ENCODE data around the gene IPO13.

Gene IPO13

GRCh38 chr1:44012941-44013609 is 66.3 kb downstream of the IPO13 start:
- no peak overlapping the region for H4K8ac ChIP-seq (ENCODE audit: low read depth, low read length)
- H2BK5ac ChIP-seq (ENCODE audit: low read length), result no peak overlapping the region
- H2BK120ac ChIP-seq (ENCODE audit: low read depth, low read length), result no peak overlapping the region
- no peak overlapping the region for H3K4ac ChIP-seq (ENCODE audit: low read depth, low read length)
- H3K23ac ChIP-seq (ENCODE audit: low read length), result no peak overlapping the region
- no peaks in the 10 kb centered on the region for H3K4me1 ChIP-seq (ENCODE audit: control insufficient read depth, low read depth, low read length)
- H3K27ac ChIP-seq (ENCODE audit: low read depth, low read length), result no peak overlapping the region
- H3K4me2 ChIP-seq (ENCODE audit: low read length), result no peak overlapping the region
- H2AK5ac ChIP-seq (ENCODE audit: low read length), result no peak overlapping the region
- no peak overlapping the region for H4K5ac ChIP-seq (ENCODE audit: low read length)
- no CpG with 5 or more reads among the region's 13 CpGs for WGBS (ENCODE audit: extremely low coverage, insufficient coverage, low lambda C conversion rate)
- no peaks in the 10 kb centered on the region for H3K79me2 ChIP-seq (ENCODE audit: control insufficient read depth, insufficient read depth, low read length)
- no peaks in the 10 kb centered on the region for H3K79me1 ChIP-seq (ENCODE audit: low read length)
- no peak overlapping the region for H3K9ac ChIP-seq (ENCODE audit: low read length)
- DNase-seq, result no peak
- H3K36me3 ChIP-seq (ENCODE audit: control insufficient read depth, insufficient read depth, low read length), result peaks cover 3% of the 10 kb centered on the region
- no peaks in the 10 kb centered on the region for H3K27me3 ChIP-seq (ENCODE audit: insufficient read depth, low read length, poor library complexity)
- H3K18ac ChIP-seq (ENCODE audit: low read length), result no peak overlapping the region
- no peak overlapping the region for H3K4me3 ChIP-seq (ENCODE audit: low read length)
- H2BK15ac ChIP-seq (replicated peaks; ENCODE audit: low read depth), result no peak overlapping the region
- H3K56ac ChIP-seq (ENCODE audit: low read length), result no peak overlapping the region

GRCh38 chr1:44013949-44014348 is 67.2 kb downstream of the IPO13 start:
- no CpG with 5 or more reads among the region's 5 CpGs for WGBS (ENCODE audit: extremely low coverage, insufficient coverage, low lambda C conversion rate)
- H4K8ac ChIP-seq (ENCODE audit: low read depth, low read length), result no peak overlapping the region
- no peaks in the 10 kb centered on the region for H3K79me2 ChIP-seq (ENCODE audit: control insufficient read depth, insufficient read depth, low read length)
- H2BK15ac ChIP-seq (replicated peaks; ENCODE audit: low read depth), result no peak overlapping the region
- no peak overlapping the region for H3K18ac ChIP-seq (ENCODE audit: low read length)
- no peak overlapping the region for H3K56ac ChIP-seq (ENCODE audit: low read length)
- no peak overlapping the region for H3K4ac ChIP-seq (ENCODE audit: low read depth, low read length)
- H2BK5ac ChIP-seq (ENCODE audit: low read length), result no peak overlapping the region
- no peak overlapping the region for H3K23ac ChIP-seq (ENCODE audit: low read length)
- DNase-seq, result no peak
- no peaks in the 10 kb centered on the region for H3K79me1 ChIP-seq (ENCODE audit: low read length)
- H3K27me3 ChIP-seq (ENCODE audit: insufficient read depth, low read length, poor library complexity), result no peaks in the 10 kb centered on the region
- H4K5ac ChIP-seq (ENCODE audit: low read length), result no peak overlapping the region
- H2AK5ac ChIP-seq (ENCODE audit: low read length), result no peak overlapping the region
- no peaks in the 10 kb centered on the region for H3K4me1 ChIP-seq (ENCODE audit: control insufficient read depth, low read depth, low read length)
- H3K4me2 ChIP-seq (ENCODE audit: low read length), result no peak overlapping the region
- no peak overlapping the region for H2BK120ac ChIP-seq (ENCODE audit: low read depth, low read length)
- no peaks in the 10 kb centered on the region for H3K36me3 ChIP-seq (ENCODE audit: control insufficient read depth, insufficient read depth, low read length)
- H3K4me3 ChIP-seq (ENCODE audit: low read length), result no peak overlapping the region
- H3K9ac ChIP-seq (ENCODE audit: low read length), result no peak overlapping the region
- no peak overlapping the region for H3K27ac ChIP-seq (ENCODE audit: low read depth, low read length)

- Histone ChIP-seq H2BK15ac (replicated peaks; ENCODE audit: low read depth) (no peak overlapping the region), H3K4me3 (ENCODE audit: low read length) (no peak overlapping the region), H3K79me2 (ENCODE audit: control insufficient read depth, insufficient read depth, low read length) (no peaks in the 10 kb centered on the region), H2AK5ac (ENCODE audit: low read length) (no peak overlapping the region), H3K9ac (ENCODE audit: low read length) (no peak overlapping the region), H3K18ac (ENCODE audit: low read length) (no peak overlapping the region), H3K4me2 (ENCODE audit: low read length) (no peak overlapping the region), H3K27me3 (ENCODE audit: insufficient read depth, low read length, poor library complexity) (no peaks in the 10 kb centered on the region), H4K8ac (ENCODE audit: low read depth, low read length) (no peak overlapping the region), H3K36me3 (ENCODE audit: control insufficient read depth, insufficient read depth, low read length) (no peaks in the 10 kb centered on the region), H4K5ac (ENCODE audit: low read length) (no peak overlapping the region), H3K56ac (ENCODE audit: low read length) (no peak overlapping the region), H3K4me1 (ENCODE audit: control insufficient read depth, low read depth, low read length) (no peaks in the 10 kb centered on the region), H3K4ac (ENCODE audit: low read depth, low read length) (no peak overlapping the region), H3K79me1 (ENCODE audit: low read length) (no peaks in the 10 kb centered on the region), H2BK5ac (ENCODE audit: low read length) (no peak overlapping the region), H2BK120ac (ENCODE audit: low read depth, low read length) (no peak overlapping the region), H3K23ac (ENCODE audit: low read length) (no peak overlapping the region), H3K27ac (ENCODE audit: low read depth, low read length) (no peak overlapping the region)
- no peak for DNase-seq
- no CpG with 5 or more reads among the region's 8 CpGs for whole genome bisulfite sequencing (ENCODE audit: extremely low coverage, insufficient coverage, low lambda C conversion rate)
Observed at GRCh38 chr1:44014365-44015104, 67.8 kb downstream of the IPO13 start.

- H3K4ac ChIP-seq (ENCODE audit: low read depth, low read length), result no peak overlapping the region
- H3K4me3 ChIP-seq (ENCODE audit: low read length), result no peak overlapping the region
- no peak for DNase-seq
- H3K18ac ChIP-seq (ENCODE audit: low read length), result no peak overlapping the region
- no peaks in the 10 kb centered on the region for H3K27me3 ChIP-seq (ENCODE audit: insufficient read depth, low read length, poor library complexity)
- no peak overlapping the region for H3K23ac ChIP-seq (ENCODE audit: low read length)
- no peaks in the 10 kb centered on the region for H3K79me1 ChIP-seq (ENCODE audit: low read length)
- H3K79me2 ChIP-seq (ENCODE audit: control insufficient read depth, insufficient read depth, low read length), result no peaks in the 10 kb centered on the region
- H3K4me1 ChIP-seq (ENCODE audit: control insufficient read depth, low read depth, low read length), result no peaks in the 10 kb centered on the region
- no peak overlapping the region for H2BK120ac ChIP-seq (ENCODE audit: low read depth, low read length)
- no peak overlapping the region for H3K9ac ChIP-seq (ENCODE audit: low read length)
- H3K27ac ChIP-seq (ENCODE audit: low read depth, low read length), result no peak overlapping the region
- H3K36me3 ChIP-seq (ENCODE audit: control insufficient read depth, insufficient read depth, low read length), result no peaks in the 10 kb centered on the region
- no peak overlapping the region for H2BK5ac ChIP-seq (ENCODE audit: low read length)
- H4K5ac ChIP-seq (ENCODE audit: low read length), result no peak overlapping the region
- no peak overlapping the region for H3K4me2 ChIP-seq (ENCODE audit: low read length)
- no peak overlapping the region for H2AK5ac ChIP-seq (ENCODE audit: low read length)
- no peak overlapping the region for H2BK15ac ChIP-seq (replicated peaks; ENCODE audit: low read depth)
- WGBS (ENCODE audit: extremely low coverage, insufficient coverage, low lambda C conversion rate), result no CpG with 5 or more reads among the region's 3 CpGs
- H4K8ac ChIP-seq (ENCODE audit: low read depth, low read length), result no peak overlapping the region
- H3K56ac ChIP-seq (ENCODE audit: low read length), result no peak overlapping the region
Observed at GRCh38 chr1:44015206-44015605, 68.5 kb downstream of the IPO13 start.

GRCh38 chr1:44016041-44016889 is 69.5 kb downstream of the IPO13 start:
- no peak overlapping the region for H4K8ac ChIP-seq (ENCODE audit: low read depth, low read length)
- no peak overlapping the region for H2AK5ac ChIP-seq (ENCODE audit: low read length)
- no peaks in the 10 kb centered on the region for H3K27me3 ChIP-seq (ENCODE audit: insufficient read depth, low read length, poor library complexity)
- no peak overlapping the region for H3K23ac ChIP-seq (ENCODE audit: low read length)
- no peak overlapping the region for H3K27ac ChIP-seq (ENCODE audit: low read depth, low read length)
- no peak overlapping the region for H3K56ac ChIP-seq (ENCODE audit: low read length)
- no peak overlapping the region for H2BK5ac ChIP-seq (ENCODE audit: low read length)
- no CpG with 5 or more reads among the region's 20 CpGs for WGBS (ENCODE audit: extremely low coverage, insufficient coverage, low lambda C conversion rate)
- H3K4ac ChIP-seq (ENCODE audit: low read depth, low read length), result no peak overlapping the region
- no peaks in the 10 kb centered on the region for H3K4me1 ChIP-seq (ENCODE audit: control insufficient read depth, low read depth, low read length)
- H3K4me3 ChIP-seq (ENCODE audit: low read length), result no peak overlapping the region
- no peaks in the 10 kb centered on the region for H3K79me1 ChIP-seq (ENCODE audit: low read length)
- H3K9ac ChIP-seq (ENCODE audit: low read length), result no peak overlapping the region
- H3K79me2 ChIP-seq (ENCODE audit: control insufficient read depth, insufficient read depth, low read length), result no peaks in the 10 kb centered on the region
- no peak for DNase-seq
- H3K4me2 ChIP-seq (ENCODE audit: low read length), result no peak overlapping the region
- no peak overlapping the region for H2BK15ac ChIP-seq (replicated peaks; ENCODE audit: low read depth)
- no peak overlapping the region for H2BK120ac ChIP-seq (ENCODE audit: low read depth, low read length)
- H3K18ac ChIP-seq (ENCODE audit: low read length), result no peak overlapping the region
- no peak overlapping the region for H4K5ac ChIP-seq (ENCODE audit: low read length)
- H3K36me3 ChIP-seq (ENCODE audit: control insufficient read depth, insufficient read depth, low read length), result no peaks in the 10 kb centered on the region
